Measurements from ENCODE around the gene CYP11A1. TPM values are rescaled to one million over a fixed set of nuclear protein-coding genes. Genes with fewer than 3 reads are reported as not detected.

Gene CYP11A1
- total and polyA plus RNA-seq, 10 of the 15 experiments (the other 5 are each of a cell fraction or from before 2014, with no cell fraction given): 0.11 to 1.2 (median 0.23) TPM; not detected in 5

GRCh38 chr15:74409225-74409624, 41.8 kb upstream of the CYP11A1 start:
- H3K9ac ChIP-seq (ENCODE audit: control insufficient read depth, insufficient read depth, low read length): no peak overlapping the region
- POLR2A ChIA-PET: interaction anchor here (0.9 to 15.4 kb wide), 3 partner anchors 9 to 18 kb away, joined by 3 to 325 read pairs (median 3); partner anchors contain the start of gene SEMA7A
- 0 out of 2 replicates have a peak, but pooled peaks cover under 1% of the 10 kb centered on the region for H3K79me2 ChIP-seq (ENCODE audit: control insufficient read depth, insufficient read depth, low read length)
- no peaks in the 10 kb centered on the region for H3K27me3 ChIP-seq (replicated peaks in 1 of 2; ENCODE audit: control insufficient read depth in 2 of 2, insufficient read depth in 2 of 2, low read length in 1 of 2)
- no peak for TF ChIP-seq STAT3 (IDR thresholded peaks at IDR 0.05; ENCODE audit: low read depth, low read length)
- 0 out of 2 replicates have a peak, but pooled peaks have one; percentile 15 for TF ChIP-seq POLR2A (IDR thresholded peaks at IDR 0.05; ENCODE audit: low read depth, low read length)
- peak; percentile 5; the same call in 1 of the 2 replicates for TF ChIP-seq POLR2AphosphoS5 (IDR thresholded peaks at IDR 0.05; ENCODE audit: low read length)
- H3K27ac ChIP-seq (ENCODE audit: control insufficient read depth, insufficient read depth): no peak overlapping the region
- CTCF ChIA-PET: interaction anchor here (0.6 to 1.5 kb wide), 3 partner anchors 12 to 190 kb away, joined by 3 to 5 read pairs (median 3); no protein-coding TSS in a partner anchor
- H3K36me3 ChIP-seq (ENCODE audit: control insufficient read depth in 2 of 2, insufficient read depth in 2 of 2, low read length in 1 of 2): peaks cover 23 to 41% of the 10 kb centered on the region in 2 experiments
- H3K4me1 ChIP-seq (ENCODE audit: control insufficient read depth, insufficient read depth, low read length): peaks cover 20% of the 10 kb centered on the region
- BruUV-seq (replicated peaks): TSS peak; percentile 75
- H2AFZ ChIP-seq (ENCODE audit: control insufficient read depth, low read depth, low read length): no peak overlapping the region
- no peak overlapping the region for H3K4me2 ChIP-seq (ENCODE audit: control insufficient read depth, insufficient read depth)
- FAIRE-seq (no peak), DNase-seq (ENCODE audit: low read depth, low spot score) (no peak), ATAC-seq (no peak)
- SMC1A ChIA-PET (ENCODE audit: uncharacterized antibody, unreplicated experiment): interaction anchor here (1.0 to 10.9 kb wide), 3 partner anchors 23 to 134 kb away, joined by 3 to 182 read pairs (median 3); partner anchors contain the start of gene SEMA7A
- in situ Hi-C loops (cut with MboI) (no loop called here), intact Hi-C loops (cut with micrococcal nuclease; ENCODE audit: unreplicated experiment) (no loop called here)
- H4K20me1 ChIP-seq (ENCODE audit: control insufficient read depth, insufficient read depth): no peaks in the 10 kb centered on the region
- WGBS (ENCODE audit: insufficient coverage, insufficient replicate concordance, low lambda C conversion rate, missing lambda C conversion rate): 86% methylated on average over 7 of the region's 7 CpGs
- no peaks in the 10 kb centered on the region for H3K9me3 ChIP-seq (replicated peaks; ENCODE audit: control insufficient read depth, insufficient read depth, low read length)
- H3K4me3 ChIP-seq: no peak overlapping the region
- RAD21 ChIA-PET (ENCODE audit: unreplicated experiment): interaction anchor here (0.8 to 20.3 kb wide), 3 partner anchors 13 to 24 kb away, joined by 3 to 496 read pairs (median 262); partner anchors contain the start of gene SEMA7A

- H3K36me3 ChIP-seq (ENCODE audit: control insufficient read depth in 2 of 2, insufficient read depth in 2 of 2, low read length in 1 of 2): peaks cover 20 to 37% of the 10 kb centered on the region in 2 experiments
- no peaks in the 10 kb centered on the region for H3K27me3 ChIP-seq (replicated peaks in 1 of 2; ENCODE audit: control insufficient read depth in 2 of 2, insufficient read depth in 2 of 2, low read length in 1 of 2)
- intact Hi-C loops (cut with micrococcal nuclease; ENCODE audit: unreplicated experiment): no loop called here
- DNase-seq (ENCODE audit: low read depth, low spot score) (no peak), ATAC-seq (no peak), FAIRE-seq (no peak)
- 43% methylated on average over 7 of the region's 7 CpGs for WGBS (ENCODE audit: insufficient coverage, insufficient replicate concordance, low lambda C conversion rate, missing lambda C conversion rate)
- H3K79me2 ChIP-seq (ENCODE audit: control insufficient read depth, insufficient read depth, low read length): no peaks in the 10 kb centered on the region; the same call in 1 of the 2 replicates
- H3K27ac ChIP-seq (ENCODE audit: control insufficient read depth, insufficient read depth): no peak overlapping the region; the same call in 1 of the 2 replicates
- CTCF ChIA-PET: interaction anchor here (0.6 to 1.5 kb wide), 3 partner anchors 12 to 190 kb away, joined by 3 to 5 read pairs (median 3); no protein-coding TSS in a partner anchor
- no peaks in the 10 kb centered on the region for H3K9me3 ChIP-seq (replicated peaks; ENCODE audit: control insufficient read depth, insufficient read depth, low read length)
- no peak overlapping the region for H3K9ac ChIP-seq (ENCODE audit: control insufficient read depth, insufficient read depth, low read length)
- peaks cover 24% of the 10 kb centered on the region for H3K4me1 ChIP-seq (ENCODE audit: control insufficient read depth, insufficient read depth, low read length)
- no TSS peak for BruUV-seq (replicated peaks)
- no peak overlapping the region for H3K4me3 ChIP-seq
- H3K4me2 ChIP-seq (ENCODE audit: control insufficient read depth, insufficient read depth): no peak overlapping the region
- H4K20me1 ChIP-seq (ENCODE audit: control insufficient read depth, insufficient read depth): no peaks in the 10 kb centered on the region
- RAD21 ChIA-PET (ENCODE audit: unreplicated experiment): interaction anchor here (0.8 to 20.3 kb wide), 3 partner anchors 12 to 24 kb away, joined by 3 to 496 read pairs (median 262); partner anchors contain the start of gene SEMA7A
- in situ Hi-C loops (cut with MboI): no loop called here
- no peak overlapping the region for H2AFZ ChIP-seq (ENCODE audit: control insufficient read depth, low read depth, low read length)
- SMC1A ChIA-PET (ENCODE audit: uncharacterized antibody, unreplicated experiment): interaction anchor here (1.0 to 10.9 kb wide), 3 partner anchors 23 to 134 kb away, joined by 3 to 182 read pairs (median 3); partner anchors contain the start of gene SEMA7A
- POLR2A ChIA-PET: interaction anchor here (1.3 to 15.4 kb wide), 2 partner anchors 12 to 19 kb away, joined by 3 to 325 read pairs; partner anchors contain the start of gene SEMA7A
- TF ChIP-seq NBN (IDR thresholded peaks at IDR 0.05) (no peak), TCF3 (IDR thresholded peaks at IDR 0.05; ENCODE audit: borderline replicate concordance, insufficient read depth, low read depth, low read length) (no peak), KLF5 (IDR thresholded peaks at IDR 0.05; ENCODE audit: partially characterized antibody) (no peak), IRF5 (IDR thresholded peaks at IDR 0.05; ENCODE audit: borderline replicate concordance) (no peak), TAF1 (IDR thresholded peaks at IDR 0.05; ENCODE audit: borderline replicate concordance, low read depth, low read length) (no peak), MTA2 (IDR thresholded peaks at IDR 0.05; ENCODE audit: low read depth) (no peak), RELB (IDR thresholded peaks at IDR 0.05; ENCODE audit: low read depth) (no peak), ATF7 (IDR thresholded peaks at IDR 0.05; ENCODE audit: low read depth) (no peak), SUZ12 (IDR thresholded peaks at IDR 0.05; ENCODE audit: unreplicated experiment) (no peak), BHLHE40 (IDR thresholded peaks at IDR 0.05; ENCODE audit: borderline replicate concordance in 1 of 2, low read depth in 2 of 2, low read length in 1 of 2) (peak in 1 of 2 experiments; percentile 45; a peak in 2 of 4 replicates), POLR2A (IDR thresholded peaks at IDR 0.05; ENCODE audit: low read depth, low read length) (peak; percentile 74)
Observed at GRCh38 chr15:74408815-74409214, 41.4 kb upstream of the CYP11A1 start.
